Thyroid gland (tissue), 4 donors: ENCODE data around the gene DDX19B.

Experiments used
- POLR2A ChIP-seq, 2 donors: fragments of 450-650 bp; IDR thresholded peaks; one replicate each; pipeline ENCODE4 v1.6.1; 2017; ENCODE audit warnings: antibody characterized with exemption in 2 of 2, mild to moderate bottlenecking in 2 of 2, moderate library complexity in 1 of 2
- TF ChIP-seq, protein P1 (sequence below), 6 experiments: fragments of 200-600 bp in 3 of 6; fragments of 450-650 bp in 3 of 6; sonication (generic) in 3 of 6; IDR thresholded peaks; one replicate each; pipeline ENCODE4 v1.5.1; 2016 to 2019; ENCODE audit warnings: antibody characterized with exemption in 6 of 6, mild to moderate bottlenecking in 2 of 6, inconsistent platforms in 1 of 6, moderate library complexity in 1 of 6

DNA sequence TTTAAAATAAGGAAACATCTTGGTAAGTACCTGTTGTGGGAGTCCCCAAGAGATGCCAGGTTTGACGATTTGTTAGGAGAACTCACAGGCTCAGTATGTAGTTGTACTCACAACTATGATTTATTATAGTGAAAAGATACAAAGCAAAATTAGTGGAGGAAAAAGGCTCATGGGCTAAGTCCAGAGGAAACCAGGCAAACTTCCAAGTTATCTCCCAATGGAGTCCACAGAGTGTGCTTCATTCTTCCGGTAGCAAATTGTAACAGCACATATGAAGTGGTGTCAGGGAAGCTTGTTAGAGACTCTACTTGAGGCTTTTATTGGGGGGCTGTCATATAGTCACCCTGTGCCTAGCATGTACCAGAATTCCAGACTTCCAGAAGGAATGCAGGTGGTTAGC is 50.0 kb downstream of the DDX19B start:
- TF ChIP-seq, protein P1, sequence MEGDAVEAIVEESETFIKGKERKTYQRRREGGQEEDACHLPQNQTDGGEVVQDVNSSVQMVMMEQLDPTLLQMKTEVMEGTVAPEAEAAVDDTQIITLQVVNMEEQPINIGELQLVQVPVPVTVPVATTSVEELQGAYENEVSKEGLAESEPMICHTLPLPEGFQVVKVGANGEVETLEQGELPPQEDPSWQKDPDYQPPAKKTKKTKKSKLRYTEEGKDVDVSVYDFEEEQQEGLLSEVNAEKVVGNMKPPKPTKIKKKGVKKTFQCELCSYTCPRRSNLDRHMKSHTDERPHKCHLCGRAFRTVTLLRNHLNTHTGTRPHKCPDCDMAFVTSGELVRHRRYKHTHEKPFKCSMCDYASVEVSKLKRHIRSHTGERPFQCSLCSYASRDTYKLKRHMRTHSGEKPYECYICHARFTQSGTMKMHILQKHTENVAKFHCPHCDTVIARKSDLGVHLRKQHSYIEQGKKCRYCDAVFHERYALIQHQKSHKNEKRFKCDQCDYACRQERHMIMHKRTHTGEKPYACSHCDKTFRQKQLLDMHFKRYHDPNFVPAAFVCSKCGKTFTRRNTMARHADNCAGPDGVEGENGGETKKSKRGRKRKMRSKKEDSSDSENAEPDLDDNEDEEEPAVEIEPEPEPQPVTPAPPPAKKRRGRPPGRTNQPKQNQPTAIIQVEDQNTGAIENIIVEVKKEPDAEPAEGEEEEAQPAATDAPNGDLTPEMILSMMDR (IDR thresholded peaks at IDR 0.05), result no peak
- no peak for TF ChIP-seq POLR2A (IDR thresholded peaks at IDR 0.05)
